ENCODE measurements around the gene POC1B. TPM values are rescaled to one million over a fixed set of nuclear protein-coding genes. Genes with fewer than 3 reads are reported as not detected.

POC1B gene
- total and polyA plus RNA-seq, 4 donors: 5.0 to 28.2 (median 7.6) TPM

DNA sequence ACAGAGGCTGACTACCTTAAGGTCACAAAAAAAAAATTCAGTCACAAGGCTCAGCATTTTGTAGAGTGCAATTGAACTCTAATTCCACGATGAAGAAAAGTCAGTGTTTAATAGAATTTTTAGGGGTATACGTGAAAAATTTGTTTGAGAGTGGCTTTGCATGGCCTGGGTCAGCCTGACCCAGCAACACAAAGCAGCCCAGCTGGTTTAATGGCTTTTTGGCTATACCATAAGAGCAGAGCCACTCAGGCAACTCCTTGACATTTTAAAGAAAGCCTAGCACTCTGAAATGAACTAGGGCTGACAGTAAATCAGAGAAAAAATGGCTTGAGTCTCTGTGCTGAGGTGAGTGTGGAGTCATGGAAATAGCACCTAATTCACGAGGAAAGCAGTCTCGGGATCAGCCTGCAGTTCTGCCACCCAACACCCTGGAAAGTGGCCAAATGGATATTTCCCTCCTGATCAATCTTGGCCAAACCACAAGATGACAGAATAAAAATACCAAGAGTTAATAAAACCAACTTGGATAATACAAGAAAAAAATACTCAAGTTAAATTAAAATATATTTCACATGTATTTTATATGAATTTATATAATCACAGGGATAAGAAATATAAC lies 60.8 kb downstream of the POC1B start (continued):
- TF ChIP-seq, protein P1, sequence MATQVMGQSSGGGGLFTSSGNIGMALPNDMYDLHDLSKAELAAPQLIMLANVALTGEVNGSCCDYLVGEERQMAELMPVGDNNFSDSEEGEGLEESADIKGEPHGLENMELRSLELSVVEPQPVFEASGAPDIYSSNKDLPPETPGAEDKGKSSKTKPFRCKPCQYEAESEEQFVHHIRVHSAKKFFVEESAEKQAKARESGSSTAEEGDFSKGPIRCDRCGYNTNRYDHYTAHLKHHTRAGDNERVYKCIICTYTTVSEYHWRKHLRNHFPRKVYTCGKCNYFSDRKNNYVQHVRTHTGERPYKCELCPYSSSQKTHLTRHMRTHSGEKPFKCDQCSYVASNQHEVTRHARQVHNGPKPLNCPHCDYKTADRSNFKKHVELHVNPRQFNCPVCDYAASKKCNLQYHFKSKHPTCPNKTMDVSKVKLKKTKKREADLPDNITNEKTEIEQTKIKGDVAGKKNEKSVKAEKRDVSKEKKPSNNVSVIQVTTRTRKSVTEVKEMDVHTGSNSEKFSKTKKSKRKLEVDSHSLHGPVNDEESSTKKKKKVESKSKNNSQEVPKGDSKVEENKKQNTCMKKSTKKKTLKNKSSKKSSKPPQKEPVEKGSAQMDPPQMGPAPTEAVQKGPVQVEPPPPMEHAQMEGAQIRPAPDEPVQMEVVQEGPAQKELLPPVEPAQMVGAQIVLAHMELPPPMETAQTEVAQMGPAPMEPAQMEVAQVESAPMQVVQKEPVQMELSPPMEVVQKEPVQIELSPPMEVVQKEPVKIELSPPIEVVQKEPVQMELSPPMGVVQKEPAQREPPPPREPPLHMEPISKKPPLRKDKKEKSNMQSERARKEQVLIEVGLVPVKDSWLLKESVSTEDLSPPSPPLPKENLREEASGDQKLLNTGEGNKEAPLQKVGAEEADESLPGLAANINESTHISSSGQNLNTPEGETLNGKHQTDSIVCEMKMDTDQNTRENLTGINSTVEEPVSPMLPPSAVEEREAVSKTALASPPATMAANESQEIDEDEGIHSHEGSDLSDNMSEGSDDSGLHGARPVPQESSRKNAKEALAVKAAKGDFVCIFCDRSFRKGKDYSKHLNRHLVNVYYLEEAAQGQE (IDR thresholded peaks at IDR 0.05): no peak

DNA sequence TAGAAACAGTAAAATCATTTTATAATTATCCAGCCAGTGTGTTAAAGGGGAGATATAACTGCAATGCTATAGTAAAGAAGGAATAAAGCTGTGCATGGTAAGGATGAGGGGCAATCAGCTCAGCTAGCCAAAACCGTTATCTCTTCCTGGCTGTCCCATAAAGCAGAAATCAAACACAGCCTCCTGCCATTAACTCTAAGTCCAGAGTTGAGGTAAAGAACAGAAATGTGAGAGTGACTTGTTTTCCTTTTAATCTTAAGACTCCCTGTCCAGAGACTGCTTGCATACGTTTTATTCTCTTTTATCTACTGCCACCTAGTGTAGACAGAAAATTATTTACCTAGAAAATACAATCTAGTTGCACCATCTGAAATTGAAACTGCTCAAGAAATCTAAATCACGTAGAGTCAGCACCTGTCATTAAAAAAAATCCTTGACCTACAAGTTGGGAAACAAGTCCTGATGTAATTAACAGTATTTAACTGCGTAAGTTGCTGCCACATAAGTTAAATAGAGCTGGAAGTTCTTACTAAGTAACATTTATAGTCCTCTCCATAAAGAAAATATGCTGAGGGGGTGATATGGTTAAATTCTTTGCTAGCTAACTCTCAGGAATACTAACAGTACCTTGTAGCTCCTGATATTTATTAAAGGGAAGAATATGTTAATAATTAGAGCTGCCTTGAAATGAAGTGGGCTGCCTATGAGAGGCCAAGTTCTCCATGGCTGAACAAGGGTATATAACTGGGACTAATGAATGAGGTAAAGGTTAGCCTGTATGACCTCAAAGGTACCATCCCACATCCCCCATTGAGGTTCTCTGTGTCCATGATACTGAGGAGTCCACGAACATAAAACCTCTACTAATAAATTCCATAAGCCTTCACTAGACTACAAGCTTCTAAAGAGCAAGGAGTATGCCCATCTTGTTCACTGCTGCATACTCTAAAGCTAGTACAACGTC lies 63.9 kb downstream of the POC1B start:
- DNase-seq (ENCODE audit: low spot score): no peak
- 18% methylated on average over 6 of the region's 6 CpGs for WGBS
- peak; percentile 61 for TF ChIP-seq CTCF (IDR thresholded peaks at IDR 0.05; ENCODE audit: low read depth, low read length, missing input control)
- TF ChIP-seq RAD21 (IDR thresholded peaks at IDR 0.05): peak; percentile 96 to 98
- peak in 1 of 2 donors; percentile 15 for TF ChIP-seq HNF4A (conservative IDR thresholded peaks at IDR 0.05)
- TF ChIP-seq SP1 (IDR thresholded peaks at IDR 0.05): no peak
- Histone ChIP-seq H3K36me3 (ENCODE audit: control insufficient read depth in 4 of 4, insufficient read depth in 3 of 4, low read depth in 1 of 4, low read length in 3 of 4) (no peaks in the 10 kb centered on the region), H3K9me3 (ENCODE audit: control insufficient read depth in 4 of 4, low read length in 3 of 4) (no peaks in the 10 kb centered on the region), H3K27ac (ENCODE audit: low read depth in 1 of 2, low read length in 2 of 2) (peak overlapping the region; percentile 26 to 58), H3K4me1 (ENCODE audit: control insufficient read depth in 4 of 4, insufficient read depth in 4 of 4, low read length in 3 of 4) (peaks cover 0 to 12% (median 4%) of the 10 kb centered on the region in 4 donors), H3K27me3 (ENCODE audit: control insufficient read depth in 4 of 4, insufficient read depth in 4 of 4, low read length in 3 of 4) (no peaks in the 10 kb centered on the region), H3K9ac (ENCODE audit: low read depth in 1 of 2, low read length in 2 of 2) (peak overlapping the region; percentile 50 to 94), H3K4me3 (ENCODE audit: low read depth in 1 of 3, low read length in 3 of 3) (peak overlapping the region in 2 of 3 donors; percentile 8 to 21)

DNA sequence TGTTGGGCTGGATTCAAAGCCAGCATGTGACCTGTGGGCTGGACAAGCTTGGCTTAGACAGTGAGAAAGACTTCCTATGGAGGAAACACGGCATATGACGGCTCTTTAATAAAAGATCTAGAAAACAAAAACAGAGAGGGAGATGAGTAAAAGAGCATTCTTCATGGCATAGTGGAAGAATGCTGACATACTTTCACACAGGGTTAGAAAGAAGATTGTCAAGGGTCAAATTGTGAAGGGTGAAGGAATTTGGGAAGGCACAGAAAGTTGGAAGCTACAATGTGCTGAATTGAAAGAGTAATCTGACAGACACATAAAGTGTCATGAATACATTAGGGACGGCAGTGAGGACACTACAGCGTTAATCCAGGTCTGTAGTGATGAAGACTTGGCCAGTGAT lies 64.7 kb downstream of the POC1B start:
- WGBS: 65% methylated on average over 4 of the region's 4 CpGs
- no peak for DNase-seq (ENCODE audit: low spot score)
- TF ChIP-seq RXRA (IDR thresholded peaks at IDR 0.05): no peak
- TF ChIP-seq, protein P2, sequence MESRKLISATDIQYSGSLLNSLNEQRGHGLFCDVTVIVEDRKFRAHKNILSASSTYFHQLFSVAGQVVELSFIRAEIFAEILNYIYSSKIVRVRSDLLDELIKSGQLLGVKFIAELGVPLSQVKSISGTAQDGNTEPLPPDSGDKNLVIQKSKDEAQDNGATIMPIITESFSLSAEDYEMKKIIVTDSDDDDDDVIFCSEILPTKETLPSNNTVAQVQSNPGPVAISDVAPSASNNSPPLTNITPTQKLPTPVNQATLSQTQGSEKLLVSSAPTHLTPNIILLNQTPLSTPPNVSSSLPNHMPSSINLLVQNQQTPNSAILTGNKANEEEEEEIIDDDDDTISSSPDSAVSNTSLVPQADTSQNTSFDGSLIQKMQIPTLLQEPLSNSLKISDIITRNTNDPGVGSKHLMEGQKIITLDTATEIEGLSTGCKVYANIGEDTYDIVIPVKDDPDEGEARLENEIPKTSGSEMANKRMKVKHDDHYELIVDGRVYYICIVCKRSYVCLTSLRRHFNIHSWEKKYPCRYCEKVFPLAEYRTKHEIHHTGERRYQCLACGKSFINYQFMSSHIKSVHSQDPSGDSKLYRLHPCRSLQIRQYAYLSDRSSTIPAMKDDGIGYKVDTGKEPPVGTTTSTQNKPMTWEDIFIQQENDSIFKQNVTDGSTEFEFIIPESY (IDR thresholded peaks at IDR 0.05): no peak
- no peak for TF ChIP-seq GABPA (IDR thresholded peaks at IDR 0.05 in 1 of 2, conservative IDR thresholded peaks at IDR 0.05 in 1 of 2)
- TF ChIP-seq TAF1 (conservative IDR thresholded peaks at IDR 0.05): no peak
- no peak for TF ChIP-seq FOXA2 (IDR thresholded peaks at IDR 0.05)
- no peak for TF ChIP-seq NR2F2 (IDR thresholded peaks at IDR 0.05)
- no peak for TF ChIP-seq FOXA1 (IDR thresholded peaks at IDR 0.05)
- TF ChIP-seq ATF3 (IDR thresholded peaks at IDR 0.05): no peak
- TF ChIP-seq CTCF (IDR thresholded peaks at IDR 0.05; ENCODE audit: low read depth, low read length, missing input control): no peak
- TF ChIP-seq HNF4G (IDR thresholded peaks at IDR 0.05): no peak
- no peak for TF ChIP-seq SP1 (IDR thresholded peaks at IDR 0.05)
- TF ChIP-seq YY1 (IDR thresholded peaks at IDR 0.05): no peak
- peak overlapping the region; percentile 10 to 94 for H3K9ac ChIP-seq (ENCODE audit: low read depth in 1 of 2, low read length in 2 of 2)
- peaks cover 0 to 12% (median 4%) of the 10 kb centered on the region in 4 donors for H3K4me1 ChIP-seq (ENCODE audit: control insufficient read depth in 4 of 4, insufficient read depth in 4 of 4, low read length in 3 of 4)
- H3K4me3 ChIP-seq (ENCODE audit: low read depth in 1 of 3, low read length in 3 of 3): no peak overlapping the region
- no peaks in the 10 kb centered on the region for H3K9me3 ChIP-seq (ENCODE audit: control insufficient read depth in 4 of 4, low read length in 3 of 4)
- no peaks in the 10 kb centered on the region for H3K36me3 ChIP-seq (ENCODE audit: control insufficient read depth in 4 of 4, insufficient read depth in 3 of 4, low read depth in 1 of 4, low read length in 3 of 4)
- peak overlapping the region; percentile 26 to 58 for H3K27ac ChIP-seq (ENCODE audit: low read depth in 1 of 2, low read length in 2 of 2)
- no peaks in the 10 kb centered on the region for H3K27me3 ChIP-seq (ENCODE audit: control insufficient read depth in 4 of 4, insufficient read depth in 4 of 4, low read length in 3 of 4)
